Measurements from ENCODE around the gene CACNG1. TPM values are rescaled to one million over a fixed set of nuclear protein-coding genes. Genes with fewer than 3 reads are reported as not detected.

CACNG1 gene
- polyA plus RNA-seq, 1 donor from 2014 or later = 0.77 TPM

- Histone ChIP-seq H3K4me3 (ENCODE audit: low read length) (no peak overlapping the region), H3K79me2 (replicated peaks; ENCODE audit: insufficient read depth, low read length) (no peaks in the 10 kb centered on the region), H3K27me3 (ENCODE audit: insufficient read depth, low read depth, low read length) (no peaks in the 10 kb centered on the region), H3K36me3 (ENCODE audit: insufficient read depth, low read length) (no peaks in the 10 kb centered on the region), H4K20me1 (ENCODE audit: insufficient read depth) (no peaks in the 10 kb centered on the region), H3K9me2 (ENCODE audit: insufficient read depth, low read length) (no peaks in the 10 kb centered on the region), H3K9me3 (ENCODE audit: low read length) (no peaks in the 10 kb centered on the region), H3K4me2 (ENCODE audit: low read length) (no peak overlapping the region), H3K9ac (ENCODE audit: low read length) (no peak overlapping the region), H2AFZ (ENCODE audit: low read depth, low read length) (no peak overlapping the region), H3K27ac (ENCODE audit: low read length) (no peak overlapping the region), H3F3A (ENCODE audit: insufficient read depth, low read length, poor library complexity, severe bottlenecking) (no peaks in the 10 kb centered on the region)
- TF ChIP-seq RAD21 (conservative IDR thresholded peaks at IDR 0.05) (no peak), REST (IDR thresholded peaks at IDR 0.05; ENCODE audit: borderline replicate concordance) (no peak), EZH2 (IDR thresholded peaks at IDR 0.05; ENCODE audit: borderline replicate concordance, insufficient read depth, low read length, poor library complexity, severe bottlenecking) (no peak), TAF1 (IDR thresholded peaks at IDR 0.05; ENCODE audit: low read depth) (no peak), POLR2AphosphoS5 (IDR thresholded peaks at IDR 0.05) (no peak)
Observed at GRCh38 chr17:67059372-67059771, 15.0 kb downstream of the CACNG1 start.

- H3K27ac ChIP-seq (ENCODE audit: low read length) = no peak overlapping the region
- H3K4me2 ChIP-seq (ENCODE audit: low read length) = no peak overlapping the region
- H3F3A ChIP-seq (ENCODE audit: insufficient read depth, low read length, poor library complexity, severe bottlenecking) = no peaks in the 10 kb centered on the region
- TF ChIP-seq EZH2 (IDR thresholded peaks at IDR 0.05; ENCODE audit: borderline replicate concordance, insufficient read depth, low read length, poor library complexity, severe bottlenecking) = no peak
- H3K4me3 ChIP-seq (ENCODE audit: low read length) = no peak overlapping the region
- no peaks in the 10 kb centered on the region for H4K20me1 ChIP-seq (ENCODE audit: insufficient read depth)
- H3K27me3 ChIP-seq (ENCODE audit: insufficient read depth, low read depth, low read length) = no peaks in the 10 kb centered on the region
- H3K9me2 ChIP-seq (ENCODE audit: insufficient read depth, low read length) = no peaks in the 10 kb centered on the region
- H3K9ac ChIP-seq (ENCODE audit: low read length) = no peak overlapping the region
- H3K36me3 ChIP-seq (ENCODE audit: insufficient read depth, low read length) = no peaks in the 10 kb centered on the region
- H2AFZ ChIP-seq (ENCODE audit: low read depth, low read length) = no peak overlapping the region
- H3K79me2 ChIP-seq (replicated peaks; ENCODE audit: insufficient read depth, low read length) = no peaks in the 10 kb centered on the region
- H3K9me3 ChIP-seq (ENCODE audit: low read length) = no peaks in the 10 kb centered on the region
Observed at GRCh38 chr17:67063141-67063540, 18.8 kb downstream of the CACNG1 start.

GRCh38 chr17:67066717-67067116, 22.4 kb downstream of the CACNG1 start:
- Histone ChIP-seq H3K4me2 (ENCODE audit: low read length) (no peak overlapping the region), H3K9me3 (ENCODE audit: low read length) (no peaks in the 10 kb centered on the region), H3K9ac (ENCODE audit: low read length) (no peak overlapping the region), H3K27ac (ENCODE audit: low read length) (peak overlapping the region; percentile 95), H4K20me1 (ENCODE audit: insufficient read depth) (no peaks in the 10 kb centered on the region), H3K27me3 (ENCODE audit: insufficient read depth, low read depth, low read length) (no peaks in the 10 kb centered on the region), H3K79me2 (replicated peaks; ENCODE audit: insufficient read depth, low read length) (no peaks in the 10 kb centered on the region), H3K9me2 (ENCODE audit: insufficient read depth, low read length) (no peaks in the 10 kb centered on the region), H3K36me3 (ENCODE audit: insufficient read depth, low read length) (no peaks in the 10 kb centered on the region), H3F3A (ENCODE audit: insufficient read depth, low read length, poor library complexity, severe bottlenecking) (no peaks in the 10 kb centered on the region), H3K4me3 (ENCODE audit: low read length) (no peak overlapping the region), H2AFZ (ENCODE audit: low read depth, low read length) (no peak overlapping the region)
- no peak for TF ChIP-seq POLR2AphosphoS5 (IDR thresholded peaks at IDR 0.05)
- no peak for TF ChIP-seq REST (IDR thresholded peaks at IDR 0.05; ENCODE audit: borderline replicate concordance)
- TF ChIP-seq EP300 (conservative IDR thresholded peaks at IDR 0.05; ENCODE audit: poor library complexity, severe bottlenecking) = no peak

Measured in neural cell (in vitro differentiated cells).